Mucosa of stomach (tissue), 1 donor: ENCODE results near the gene SCAF1.

Experiments
- H3K27me3 ChIP-seq: one replicate; pipeline ENCODE4 v1.7.0; 2013; ENCODE audit warnings: mild to moderate bottlenecking, low read length; ENCODE audit not compliant: control insufficient read depth, insufficient read depth
- H3K36me3 ChIP-seq: one replicate; pipeline ENCODE4 v1.7.0; 2013; ENCODE audit warnings: low read length; ENCODE audit not compliant: control insufficient read depth, insufficient read depth
- H3K4me1 ChIP-seq: one replicate; pipeline ENCODE4 v1.7.0; 2013; ENCODE audit warnings: mild to moderate bottlenecking, low read length; ENCODE audit not compliant: control insufficient read depth, insufficient read depth
- H3K4me3 ChIP-seq: one replicate; pipeline ENCODE4 v1.7.0; 2013; ENCODE audit warnings: low read length
- H3K9ac ChIP-seq: one replicate; pipeline ENCODE4 v1.7.0; 2013; ENCODE audit warnings: mild to moderate bottlenecking, low read length, moderate library complexity
- H3K9me3 ChIP-seq: one replicate; pipeline ENCODE4 v1.7.0; 2013; ENCODE audit warnings: mild to moderate bottlenecking, low read length, moderate library complexity; ENCODE audit not compliant: control insufficient read depth
- donor health status: Pancreatic carcinoma.

SCAF1 gene

GRCh38 chr19:49653466-49653806 is 11.4 kb downstream of the SCAF1 start:
- Histone ChIP-seq H3K9me3 (no peaks in the 10 kb centered on the region), H3K36me3 (peaks cover 14% of the 10 kb centered on the region), H3K27me3 (no peaks in the 10 kb centered on the region), H3K4me3 (no peak overlapping the region), H3K9ac (no peak overlapping the region), H3K4me1 (no peaks in the 10 kb centered on the region)

GRCh38 chr19:49654581-49654980 is 12.6 kb downstream of the SCAF1 start:
- peaks cover 25% of the 10 kb centered on the region for H3K36me3 ChIP-seq
- no peaks in the 10 kb centered on the region for H3K4me1 ChIP-seq
- no peaks in the 10 kb centered on the region for H3K27me3 ChIP-seq
- H3K4me3 ChIP-seq: no peak overlapping the region
- H3K9me3 ChIP-seq: no peaks in the 10 kb centered on the region
- no peak overlapping the region for H3K9ac ChIP-seq

GRCh38 chr19:49655570-49656455 is 13.8 kb downstream of the SCAF1 start:
- H3K4me3 ChIP-seq: no peak overlapping the region

GRCh38 chr19:49656456-49657109 is 14.6 kb downstream of the SCAF1 start:
- H3K4me3 ChIP-seq: no peak overlapping the region
- H3K36me3 ChIP-seq: peaks cover 28% of the 10 kb centered on the region
- H3K4me1 ChIP-seq: no peaks in the 10 kb centered on the region
- H3K27me3 ChIP-seq: no peaks in the 10 kb centered on the region
- no peak overlapping the region for H3K9ac ChIP-seq
- no peaks in the 10 kb centered on the region for H3K9me3 ChIP-seq

More at GRCh38 chr19:49655570-49656455, 13.8 kb downstream of the SCAF1 start:
- Histone ChIP-seq H3K27me3 (no peaks in the 10 kb centered on the region), H3K4me1 (no peaks in the 10 kb centered on the region), H3K36me3 (peaks cover 28% of the 10 kb centered on the region), H3K9me3 (no peaks in the 10 kb centered on the region), H3K9ac (no peak overlapping the region)

- Histone ChIP-seq H3K4me1 (no peaks in the 10 kb centered on the region), H3K27me3 (no peaks in the 10 kb centered on the region), H3K4me3 (no peak overlapping the region), H3K9ac (no peak overlapping the region), H3K9me3 (no peaks in the 10 kb centered on the region), H3K36me3 (peaks cover 32% of the 10 kb centered on the region)
These were observed 15.6 kb downstream of the SCAF1 start for GRCh38 chr19:49657493-49658138.

GRCh38 chr19:49658139-49658517 is 16.1 kb downstream of the SCAF1 start:
- H3K4me1 ChIP-seq: no peaks in the 10 kb centered on the region
- H3K36me3 ChIP-seq: peaks cover 32% of the 10 kb centered on the region
- H3K27me3 ChIP-seq: no peaks in the 10 kb centered on the region
- no peaks in the 10 kb centered on the region for H3K9me3 ChIP-seq
- no peak overlapping the region for H3K9ac ChIP-seq
- H3K4me3 ChIP-seq: no peak overlapping the region

GRCh38 chr19:49658566-49659442 is 16.8 kb downstream of the SCAF1 start:
- Histone ChIP-seq H3K4me1 (no peaks in the 10 kb centered on the region), H3K27me3 (no peaks in the 10 kb centered on the region), H3K9ac (no peak overlapping the region), H3K36me3 (peaks cover 32% of the 10 kb centered on the region), H3K4me3 (no peak overlapping the region), H3K9me3 (no peaks in the 10 kb centered on the region)

- H3K4me1 ChIP-seq: peaks cover 6% of the 10 kb centered on the region
- H3K4me3 ChIP-seq: no peak overlapping the region
- H3K36me3 ChIP-seq: peaks cover 26% of the 10 kb centered on the region
- no peaks in the 10 kb centered on the region for H3K27me3 ChIP-seq
- no peaks in the 10 kb centered on the region for H3K9me3 ChIP-seq
- H3K9ac ChIP-seq: no peak overlapping the region
These were observed 18.4 kb downstream of the SCAF1 start for GRCh38 chr19:49660338-49660961.

- Histone ChIP-seq H3K36me3 (peaks cover 21% of the 10 kb centered on the region), H3K27me3 (no peaks in the 10 kb centered on the region), H3K9me3 (no peaks in the 10 kb centered on the region), H3K9ac (no peak overlapping the region), H3K4me1 (peaks cover 14% of the 10 kb centered on the region), H3K4me3 (no peak overlapping the region)
These were observed 20.0 kb downstream of the SCAF1 start for GRCh38 chr19:49662011-49662410.

GRCh38 chr19:49663224-49663623 is 21.2 kb downstream of the SCAF1 start:
- Histone ChIP-seq H3K4me3 (no peak overlapping the region), H3K36me3 (peaks cover 21% of the 10 kb centered on the region)

More at GRCh38 chr19:49663224-49663623, 21.2 kb downstream of the SCAF1 start:
- Histone ChIP-seq H3K9ac (no peak overlapping the region), H3K9me3 (no peaks in the 10 kb centered on the region), H3K4me1 (peaks cover 14% of the 10 kb centered on the region), H3K27me3 (no peaks in the 10 kb centered on the region)
